GM12801 (cell line): ENCODE measurements around the gene PTPRM.

Experiments used
- TF ChIP-seq, protein P1 (sequence below): IDR thresholded peaks from one replicate; pipeline ENCODE4 v1.5.1; 2011; ENCODE audit warnings: control low read depth; ENCODE audit not compliant: insufficient read length; ENCODE audit errors: extremely low read depth

PTPRM gene

DNA sequence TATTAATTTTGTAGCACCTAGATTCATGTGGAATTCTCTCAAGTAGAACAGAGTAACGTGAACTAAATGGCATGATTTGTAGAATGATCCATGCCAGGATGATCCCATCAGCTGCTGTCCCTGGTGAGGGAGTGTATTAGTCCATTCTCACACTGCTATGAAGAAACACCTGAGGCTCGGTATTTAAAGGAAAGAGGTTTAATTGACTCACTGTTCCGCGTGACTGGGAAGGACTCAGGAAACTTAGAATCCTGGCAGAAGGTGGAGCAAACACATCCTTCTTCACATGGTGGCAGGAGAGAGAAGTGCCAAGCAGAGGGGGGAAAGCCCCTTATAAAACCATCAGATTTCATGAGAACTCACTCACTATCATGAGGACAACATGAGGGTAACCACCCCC, 312.6 kb downstream of the PTPRM start:
- TF ChIP-seq, protein P1, sequence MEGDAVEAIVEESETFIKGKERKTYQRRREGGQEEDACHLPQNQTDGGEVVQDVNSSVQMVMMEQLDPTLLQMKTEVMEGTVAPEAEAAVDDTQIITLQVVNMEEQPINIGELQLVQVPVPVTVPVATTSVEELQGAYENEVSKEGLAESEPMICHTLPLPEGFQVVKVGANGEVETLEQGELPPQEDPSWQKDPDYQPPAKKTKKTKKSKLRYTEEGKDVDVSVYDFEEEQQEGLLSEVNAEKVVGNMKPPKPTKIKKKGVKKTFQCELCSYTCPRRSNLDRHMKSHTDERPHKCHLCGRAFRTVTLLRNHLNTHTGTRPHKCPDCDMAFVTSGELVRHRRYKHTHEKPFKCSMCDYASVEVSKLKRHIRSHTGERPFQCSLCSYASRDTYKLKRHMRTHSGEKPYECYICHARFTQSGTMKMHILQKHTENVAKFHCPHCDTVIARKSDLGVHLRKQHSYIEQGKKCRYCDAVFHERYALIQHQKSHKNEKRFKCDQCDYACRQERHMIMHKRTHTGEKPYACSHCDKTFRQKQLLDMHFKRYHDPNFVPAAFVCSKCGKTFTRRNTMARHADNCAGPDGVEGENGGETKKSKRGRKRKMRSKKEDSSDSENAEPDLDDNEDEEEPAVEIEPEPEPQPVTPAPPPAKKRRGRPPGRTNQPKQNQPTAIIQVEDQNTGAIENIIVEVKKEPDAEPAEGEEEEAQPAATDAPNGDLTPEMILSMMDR, result no peak

DNA sequence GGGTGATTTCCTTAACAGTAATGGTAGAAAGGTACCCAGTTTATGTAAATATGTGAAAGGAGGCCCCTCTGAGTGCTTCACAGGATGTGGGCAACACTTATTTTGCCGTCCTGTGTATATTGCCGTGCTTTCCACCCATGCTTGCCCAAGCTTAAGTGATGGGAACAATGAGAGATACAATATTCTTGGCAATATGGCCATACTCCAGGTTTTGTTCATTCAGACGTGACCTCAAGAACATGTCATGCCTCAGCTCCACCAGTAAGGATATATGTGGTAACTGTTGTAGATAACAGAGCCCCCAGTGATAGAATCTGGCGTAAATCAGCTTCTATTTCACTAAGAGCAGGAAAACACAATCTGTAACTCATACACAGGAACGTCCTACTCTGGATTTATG, 318.7 kb downstream of the PTPRM start:
- TF ChIP-seq, protein P1, result no peak

DNA sequence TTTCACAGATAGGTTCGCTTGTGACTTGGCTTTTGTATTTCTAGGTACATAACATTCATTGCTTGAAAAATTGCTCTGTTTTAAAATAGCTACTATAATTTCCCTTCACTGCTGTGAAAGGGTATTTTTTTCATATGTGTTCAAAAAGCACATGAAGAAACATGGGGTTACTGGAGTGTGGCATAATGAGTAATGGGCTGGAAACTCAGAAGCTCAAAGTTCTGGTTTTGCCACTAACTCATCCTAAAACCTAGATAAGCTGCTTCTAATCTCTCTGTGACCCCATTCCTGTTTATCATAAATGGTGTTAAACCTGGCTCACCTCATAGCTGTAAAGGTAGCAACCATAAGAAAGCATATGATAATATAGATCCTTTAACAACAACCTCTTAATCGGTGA, 319.3 kb downstream of the PTPRM start:
- TF ChIP-seq, protein P1, result no peak

DNA sequence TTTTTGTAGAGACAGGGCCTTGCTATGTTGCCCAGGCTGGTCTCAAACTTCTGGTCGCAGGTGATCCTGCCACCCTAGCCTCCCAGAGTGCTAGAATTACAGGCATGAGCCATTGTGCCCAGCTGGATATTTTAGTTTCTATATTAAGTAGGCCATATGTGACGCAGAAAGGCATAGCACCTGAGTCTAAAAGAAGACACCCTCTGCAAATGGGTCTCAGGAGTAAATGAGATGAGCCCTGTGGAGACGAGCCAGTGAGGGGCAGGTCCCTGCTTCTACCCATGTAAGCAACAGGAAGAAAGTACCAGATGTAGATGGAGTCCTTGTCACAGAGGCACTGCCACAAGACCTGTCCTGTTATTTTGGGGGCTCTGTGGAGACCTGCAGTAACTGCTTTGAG, 322.4 kb downstream of the PTPRM start:
- TF ChIP-seq, protein P1, result no peak

DNA sequence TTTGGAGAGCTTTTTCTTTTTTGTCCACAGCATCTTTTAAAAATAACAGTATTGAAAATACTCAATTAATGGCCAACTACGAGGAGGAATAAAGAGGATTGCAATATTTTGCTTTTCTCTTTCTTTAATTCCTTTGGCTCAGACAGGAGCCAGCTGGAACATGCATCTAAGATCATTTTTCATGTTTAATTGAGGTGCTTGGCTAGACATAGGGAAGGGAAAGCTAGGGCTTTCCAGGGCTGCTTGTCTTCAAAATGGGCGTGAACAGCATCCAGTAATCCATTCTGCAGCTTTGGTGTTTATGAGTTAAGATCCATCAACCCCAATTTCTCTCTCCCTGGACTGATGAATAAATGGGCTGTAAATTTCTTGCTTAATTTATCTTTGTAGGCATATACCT, 323.0 kb downstream of the PTPRM start:
- TF ChIP-seq, protein P1, result no peak

DNA sequence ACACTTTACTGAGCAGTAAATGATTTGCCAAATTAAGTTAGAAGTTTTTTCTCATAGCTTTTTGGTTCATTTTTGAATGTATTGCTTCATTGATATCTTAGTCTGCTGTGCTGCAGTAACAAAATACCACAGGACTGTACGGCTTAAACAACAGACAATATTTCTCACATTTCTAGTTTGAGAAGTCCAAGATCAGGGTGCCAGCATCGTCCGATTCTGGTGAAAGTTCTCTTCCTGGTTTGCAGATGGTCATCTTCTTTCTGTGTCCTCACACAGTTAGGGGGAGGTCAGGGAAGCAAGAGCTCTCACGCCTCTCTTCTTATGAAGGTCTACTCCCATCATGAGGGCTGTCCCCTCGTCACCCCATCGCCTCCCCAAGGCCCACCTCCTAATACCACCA, 325.4 kb downstream of the PTPRM start:
- TF ChIP-seq, protein P1, result no peak

DNA sequence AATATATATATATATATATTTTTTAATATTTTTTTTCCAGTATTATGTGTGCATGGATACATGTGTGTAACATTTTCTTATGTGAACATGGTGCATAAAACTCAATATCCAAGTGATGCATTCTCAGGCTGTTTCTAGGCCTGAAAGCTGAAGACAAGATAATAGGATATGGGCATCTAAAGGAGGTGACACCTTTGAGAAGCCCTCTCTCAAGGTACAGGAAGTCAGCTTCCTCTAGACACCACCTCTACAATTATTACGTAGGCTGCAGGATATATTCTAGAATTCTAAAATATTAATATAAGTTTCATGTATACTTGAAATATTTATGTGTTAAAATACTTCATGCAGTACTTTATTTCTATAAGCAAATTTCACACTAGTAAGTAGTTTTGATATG, 327.5 kb downstream of the PTPRM start:
- TF ChIP-seq, protein P1, result no peak

DNA sequence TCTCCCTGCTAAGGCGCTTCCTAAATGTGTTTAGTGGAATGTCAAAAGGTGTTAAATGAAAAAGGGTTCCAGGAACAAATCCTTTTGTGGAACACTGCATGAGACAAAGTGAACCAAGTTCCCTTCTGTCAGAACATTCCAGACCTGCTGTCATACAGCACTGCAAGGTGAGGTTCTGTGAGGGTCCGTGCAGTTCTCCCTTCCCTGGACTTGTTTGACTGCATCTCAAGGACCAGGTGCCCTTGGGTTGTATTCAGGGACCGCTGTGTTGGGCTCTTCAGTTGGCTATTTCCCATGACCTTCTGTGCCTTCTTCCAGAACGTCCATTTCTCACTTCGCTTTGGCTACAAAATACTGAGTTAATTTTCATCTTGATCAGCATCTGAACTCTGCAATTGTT, 328.2 kb downstream of the PTPRM start:
- TF ChIP-seq, protein P1, result no peak
